ENCODE measurements around the gene CPLANE1. TPM values are rescaled to one million over a fixed set of nuclear protein-coding genes. Genes with fewer than 3 reads are reported as not detected.

Gene CPLANE1
- total and polyA plus RNA-seq, 2 of the 4 experiments (the other 2 are of a cell fraction), result 4.4 to 17.9 TPM

- DNase-seq, result peak; percentile 33
Observed at GRCh38 chr5:37198842-37199241, 50.3 kb downstream of the CPLANE1 start.

More at GRCh38 chr5:37198842-37199241, 50.3 kb downstream of the CPLANE1 start:
- TF ChIP-seq FOS (IDR thresholded peaks at IDR 0.05; ENCODE audit: low read depth, low read length) (no peak), CEBPB (IDR thresholded peaks at IDR 0.05; ENCODE audit: low read depth, low read length) (peak; percentile 63), MAFK (IDR thresholded peaks at IDR 0.05; ENCODE audit: low read depth, low read length) (no peak)
- Histone ChIP-seq H4K8ac (ENCODE audit: low read depth in 2 of 2, low read length in 2 of 2) (no peak overlapping the region), H3K4me2 (ENCODE audit: low read depth, low read length) (no peak overlapping the region), H2AFZ (replicated peaks; ENCODE audit: low read length, poor library complexity) (no peak overlapping the region), H3K9me3 (ENCODE audit: control insufficient read depth, insufficient read depth, low read length) (no peaks in the 10 kb centered on the region), H2AK9ac (replicated peaks; ENCODE audit: low read depth, low read length, poor library complexity) (no peak overlapping the region), H3K56ac (ENCODE audit: extremely low read depth, insufficient read depth, low read length) (no peak overlapping the region), H2BK15ac (ENCODE audit: low read depth, low read length) (no peak overlapping the region), H3K4ac (ENCODE audit: low read depth, low read length) (no peak overlapping the region), H3K36me3 (ENCODE audit: control insufficient read depth, insufficient read depth, low read length) (peaks cover 17% of the 10 kb centered on the region), H3K27ac (ENCODE audit: insufficient read depth, low read length) (no peak overlapping the region), H4K20me1 (ENCODE audit: insufficient read depth, low read length) (no peaks in the 10 kb centered on the region), H3K9ac (ENCODE audit: low read depth, low read length) (no peak overlapping the region), H4K5ac (ENCODE audit: low read depth, low read length) (no peak overlapping the region), H3K9me1 (ENCODE audit: insufficient read depth, low read length) (peaks cover 3% of the 10 kb centered on the region; the same call in 1 of the 2 replicates), H3K23ac (ENCODE audit: low read depth, low read length) (no peak overlapping the region), H3K18ac (ENCODE audit: low read depth, low read length) (no peak overlapping the region), H3K14ac (replicated peaks; ENCODE audit: low read depth, low read length) (no peak overlapping the region), H4K91ac (ENCODE audit: insufficient read depth, low read depth, low read length) (no peak overlapping the region), H3K4me1 (ENCODE audit: control insufficient read depth, insufficient read depth, low read length) (peaks cover 4% of the 10 kb centered on the region), H2BK120ac (ENCODE audit: low read depth, low read length) (no peak overlapping the region), H3K4me3 (ENCODE audit: insufficient read depth, low read depth, low read length) (no peak overlapping the region), H2AK5ac (ENCODE audit: low read depth, low read length) (no peak overlapping the region), H2BK5ac (ENCODE audit: low read depth, low read length, poor library complexity, severe bottlenecking) (no peak overlapping the region), H3K79me1 (ENCODE audit: low read depth in 1 of 2, low read length in 2 of 2) (peaks cover 3 to 4% of the 10 kb centered on the region in 2 experiments; a peak in 2 of 4 replicates), H2BK20ac (ENCODE audit: low read depth, low read length) (no peak overlapping the region), H3K27me3 (ENCODE audit: control insufficient read depth, insufficient read depth, low read length) (no peaks in the 10 kb centered on the region)
- dilution Hi-C loops (cut with HindIII; ENCODE audit: low sequenced_read_pairs, unreplicated experiment) (no loop called here), intact Hi-C loops (cut with micrococcal nuclease) (no loop called here), in situ Hi-C loops (cut with MboI; ENCODE audit: low sequenced_read_pairs) (no loop called here)
- no peak; the same call in 1 of the 2 replicates for ATAC-seq (ENCODE audit: low read depth)
- CTCF ChIA-PET, result interaction anchor here (0.6 kb wide), 1 partner anchor 44 kb away, joined by 3 read pairs; no protein-coding TSS in a partner anchor
- no TSS peak for BruUV-seq (replicated peaks)
- no CpG with 5 or more reads among the region's 2 CpGs for WGBS, 2 experiments (ENCODE audit: extremely low coverage in 2 of 2, insufficient read length in 1 of 2)
- POLR2A ChIA-PET (ENCODE audit: unreplicated experiment), result no interaction called here
